HG02571 (cell line): ENCODE results near the gene CRHR1.

Experiments used
- ATAC-seq: cut with Tn5 transposase; IDR thresholded peaks from one replicate; pipeline ENCODE4 v1.9.1; 2021; ENCODE audit warnings: mild to moderate bottlenecking, moderate library complexity; ENCODE audit not compliant: unreplicated experiment

The CRHR1 gene

DNA sequence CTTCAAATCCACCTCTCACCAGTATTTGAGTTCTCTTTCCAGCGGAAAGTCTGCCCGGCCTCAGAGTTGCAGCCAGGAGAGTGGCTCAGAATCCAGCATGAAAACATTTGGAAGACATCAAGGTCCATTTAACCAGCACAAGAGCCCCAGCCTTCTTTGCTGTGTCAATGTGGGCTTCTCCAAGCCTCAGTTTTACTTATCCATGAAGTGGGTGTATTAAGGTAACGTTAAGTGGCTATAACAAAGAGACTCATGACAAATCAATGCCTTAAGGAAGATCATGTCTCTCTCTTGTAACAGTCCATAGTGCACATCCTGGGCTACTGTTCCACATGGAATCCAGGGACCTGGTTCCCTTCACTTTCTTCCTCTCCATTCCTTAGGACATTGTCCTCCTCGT lies 59.6 kb downstream of the CRHR1 start:
- ATAC-seq: no peak

DNA sequence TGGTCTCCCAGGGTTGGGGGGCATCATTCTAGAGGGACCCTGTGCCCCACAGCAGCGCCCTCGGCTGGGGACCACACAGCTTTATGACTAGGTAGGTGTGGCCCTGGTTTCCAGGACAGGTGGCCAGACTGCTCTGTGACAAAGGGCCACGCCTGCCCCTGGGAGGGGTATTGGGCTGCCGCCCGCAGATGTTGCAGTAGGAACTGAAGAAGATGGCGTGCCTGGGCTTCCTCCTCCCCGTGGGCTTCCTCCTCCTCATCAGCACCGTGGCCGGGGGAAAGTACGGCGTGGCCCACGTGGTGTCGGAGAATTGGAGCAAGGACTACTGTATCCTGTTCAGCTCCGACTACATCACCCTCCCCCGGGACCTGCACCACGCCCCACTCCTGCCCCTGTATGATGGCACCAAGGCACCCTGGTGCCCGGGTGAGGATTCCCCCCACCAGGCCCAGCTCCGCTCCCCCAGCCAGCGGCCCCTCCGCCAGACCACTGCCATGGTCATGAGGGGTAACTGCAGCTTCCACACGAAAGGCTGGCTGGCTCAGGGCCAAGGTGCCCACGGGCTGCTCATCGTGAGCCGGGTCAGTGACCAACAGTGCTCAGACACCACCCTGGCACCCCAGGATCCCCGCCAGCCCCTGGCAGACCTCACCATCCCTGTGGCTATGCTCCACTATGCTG lies 60.7 kb downstream of the CRHR1 start, which contains the start of gene SPPL2C:
TSS of gene SPPL2C (plus strand) at position 187 of the 681 bp plus-strand sequence. CDS start at position 213, 26 bp downstream.
- ATAC-seq: no peak

DNA sequence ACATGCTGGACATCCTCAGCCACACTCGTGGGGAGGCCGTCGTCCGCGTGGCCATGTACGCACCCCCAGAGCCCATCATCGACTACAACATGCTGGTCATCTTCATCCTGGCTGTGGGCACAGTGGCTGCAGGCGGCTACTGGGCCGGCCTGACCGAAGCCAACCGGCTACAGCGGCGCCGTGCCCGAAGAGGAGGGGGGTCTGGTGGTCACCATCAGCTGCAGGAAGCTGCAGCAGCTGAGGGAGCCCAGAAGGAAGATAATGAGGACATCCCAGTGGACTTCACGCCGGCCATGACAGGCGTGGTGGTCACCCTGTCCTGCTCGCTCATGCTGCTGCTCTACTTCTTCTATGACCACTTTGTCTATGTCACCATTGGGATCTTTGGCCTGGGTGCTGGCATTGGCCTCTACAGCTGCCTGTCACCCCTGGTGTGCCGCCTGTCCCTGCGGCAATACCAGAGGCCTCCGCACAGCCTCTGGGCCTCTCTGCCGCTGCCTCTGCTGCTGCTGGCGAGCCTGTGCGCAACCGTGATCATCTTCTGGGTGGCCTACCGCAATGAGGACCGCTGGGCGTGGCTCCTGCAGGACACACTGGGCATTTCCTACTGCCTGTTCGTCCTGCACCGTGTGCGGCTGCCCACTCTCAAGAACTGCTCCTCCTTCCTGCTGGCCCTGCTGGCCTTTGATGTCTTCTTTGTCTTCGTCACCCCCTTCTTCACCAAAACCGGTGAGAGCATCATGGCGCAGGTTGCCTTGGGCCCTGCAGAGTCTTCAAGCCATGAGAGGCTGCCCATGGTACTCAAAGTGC lies 61.5 kb downstream of the CRHR1 start:
- no peak for ATAC-seq

DNA sequence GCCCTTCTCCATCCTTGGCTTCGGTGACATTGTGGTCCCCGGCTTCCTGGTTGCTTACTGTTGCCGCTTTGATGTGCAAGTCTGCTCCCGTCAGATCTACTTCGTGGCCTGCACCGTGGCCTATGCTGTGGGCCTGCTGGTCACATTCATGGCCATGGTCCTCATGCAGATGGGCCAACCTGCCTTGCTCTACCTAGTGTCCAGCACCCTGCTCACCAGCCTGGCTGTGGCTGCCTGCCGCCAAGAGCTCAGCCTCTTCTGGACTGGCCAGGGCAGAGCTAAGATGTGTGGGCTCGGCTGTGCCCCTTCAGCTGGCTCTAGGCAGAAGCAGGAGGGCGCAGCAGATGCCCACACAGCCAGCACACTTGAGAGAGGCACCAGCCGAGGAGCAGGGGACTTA lies 62.1 kb downstream of the CRHR1 start:
- no peak for ATAC-seq

DNA sequence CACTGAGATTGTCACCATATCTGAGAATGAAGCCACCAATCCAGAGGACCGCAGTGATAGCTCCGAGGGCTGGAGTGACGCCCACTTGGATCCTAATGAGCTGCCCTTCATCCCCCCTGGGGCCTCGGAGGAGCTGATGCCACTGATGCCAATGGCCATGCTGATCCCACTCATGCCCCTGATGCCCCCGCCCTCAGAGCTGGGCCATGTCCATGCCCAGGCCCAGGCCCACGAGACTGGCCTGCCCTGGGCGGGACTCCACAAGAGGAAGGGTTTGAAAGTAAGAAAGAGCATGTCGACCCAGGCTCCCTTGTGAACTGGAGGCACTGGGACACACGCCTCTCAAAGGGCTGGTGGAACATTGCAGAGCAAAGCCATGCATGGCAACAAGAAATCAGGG lies 62.5 kb downstream of the CRHR1 start:
- ATAC-seq: no peak

DNA sequence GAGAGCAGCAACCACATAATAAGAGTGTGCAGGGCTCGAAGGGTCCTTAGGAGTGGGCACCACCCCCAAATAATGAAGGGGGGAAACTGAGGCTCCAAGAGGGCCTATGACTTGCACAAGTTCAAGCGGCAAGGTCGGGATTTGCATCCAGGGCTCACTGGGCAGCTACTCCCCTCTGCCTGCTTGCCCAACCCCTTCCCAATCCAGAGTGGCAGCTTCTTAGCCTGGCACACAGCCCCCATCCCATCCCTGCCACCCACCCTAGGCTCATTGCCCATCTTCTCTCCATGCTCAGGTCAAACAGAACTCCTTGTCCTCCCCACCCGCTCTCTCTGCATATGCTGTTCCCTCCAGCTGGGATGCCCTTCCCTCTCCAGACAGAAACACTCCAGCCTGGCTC lies 63.0 kb downstream of the CRHR1 start:
- no peak for ATAC-seq

DNA sequence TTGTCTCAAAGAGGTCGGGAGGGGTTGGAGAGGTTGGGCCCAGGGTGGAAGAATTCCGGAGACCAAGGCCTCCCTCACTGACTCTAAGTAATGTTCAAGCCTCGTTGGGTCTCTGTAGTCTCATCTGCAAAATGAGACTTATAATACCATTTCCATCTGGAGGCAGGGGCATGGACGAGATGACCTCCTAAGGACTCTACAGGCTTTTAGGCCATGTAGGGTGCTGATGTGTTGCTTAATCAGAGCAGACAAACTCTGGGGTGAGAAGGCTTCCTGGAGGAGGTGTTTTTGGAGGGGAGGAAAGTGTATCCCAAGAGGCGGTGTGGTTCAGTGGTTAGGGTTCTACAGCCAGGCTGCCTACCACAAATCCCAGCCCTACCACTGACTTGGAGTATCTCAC lies 63.6 kb downstream of the CRHR1 start:
- no peak for ATAC-seq

DNA sequence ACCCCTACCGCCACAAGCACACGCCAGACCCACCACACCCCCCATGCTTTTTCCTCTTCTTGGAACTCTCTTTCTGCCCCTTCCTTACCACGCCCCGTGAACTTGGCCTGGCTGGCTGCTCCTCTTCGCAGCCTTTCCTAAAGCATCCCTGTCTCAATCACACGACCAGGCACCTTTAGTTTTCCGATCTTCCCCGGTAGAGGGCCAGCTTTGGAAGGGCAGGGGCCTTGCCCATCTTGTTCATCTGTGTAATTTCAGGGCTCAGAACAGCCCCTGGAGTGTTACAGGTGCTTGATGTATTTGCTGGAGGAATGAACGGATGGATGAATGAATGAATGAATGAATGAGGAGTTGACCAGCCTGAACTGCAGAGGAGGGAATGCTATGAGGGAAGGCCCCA lies 64.3 kb downstream of the CRHR1 start:
- no peak for ATAC-seq

DNA sequence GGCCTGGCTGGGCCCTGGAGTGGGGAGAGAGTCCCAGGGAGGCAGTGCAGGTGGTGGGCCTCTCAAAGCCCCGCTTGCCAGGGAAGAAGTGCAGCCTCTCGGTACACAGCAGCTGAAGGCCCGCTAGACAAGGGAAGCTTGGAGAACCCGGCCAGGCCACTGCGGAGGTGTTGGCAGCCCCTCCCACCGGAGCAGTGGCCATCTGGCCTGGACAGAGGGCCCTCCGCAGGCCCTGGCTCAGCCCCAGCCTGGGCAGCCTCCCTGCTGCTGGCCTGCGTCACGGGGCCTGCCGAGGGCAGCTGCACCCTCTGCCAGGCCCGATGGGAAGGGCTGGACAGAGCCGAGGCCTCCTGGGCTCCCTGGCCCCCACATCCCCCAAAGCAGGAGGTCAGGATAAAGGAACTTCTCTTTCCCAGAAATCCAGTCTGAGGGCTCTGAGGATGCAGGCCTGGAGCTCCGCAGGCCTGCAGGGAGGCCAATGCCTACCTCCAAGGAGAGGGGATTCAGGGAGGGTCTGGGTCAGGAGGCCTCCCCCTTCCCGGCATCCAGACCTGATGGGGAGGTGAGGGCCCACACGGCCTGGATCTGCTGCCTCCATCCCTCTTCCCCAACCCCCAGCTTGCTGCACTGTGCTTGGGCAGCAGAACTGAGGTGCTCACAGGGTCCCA lies 64.9 kb downstream of the CRHR1 start:
- ATAC-seq: no peak

DNA sequence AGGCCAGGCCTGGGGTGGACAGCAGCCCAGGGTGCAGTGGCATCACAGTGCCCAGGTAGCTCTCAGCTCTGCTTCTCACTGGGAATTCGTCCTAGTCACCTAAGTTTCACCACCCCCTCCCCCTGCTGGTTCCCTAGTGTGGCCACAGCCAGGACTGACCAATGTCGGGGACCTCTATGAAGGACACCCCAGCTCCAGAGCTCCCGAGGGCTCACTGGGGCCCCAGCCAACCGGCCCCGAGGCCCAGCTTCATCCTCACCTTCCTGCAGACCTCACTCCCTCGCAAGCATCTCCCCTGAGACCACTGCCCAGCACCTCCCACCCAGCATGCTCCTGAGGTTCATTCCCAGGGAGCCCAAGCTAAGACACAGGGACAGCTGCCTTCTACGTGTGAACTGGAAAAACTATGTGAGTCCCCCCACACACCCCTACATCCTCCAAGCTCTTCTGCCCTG lies 65.4 kb downstream of the CRHR1 start:
- no peak for ATAC-seq

DNA sequence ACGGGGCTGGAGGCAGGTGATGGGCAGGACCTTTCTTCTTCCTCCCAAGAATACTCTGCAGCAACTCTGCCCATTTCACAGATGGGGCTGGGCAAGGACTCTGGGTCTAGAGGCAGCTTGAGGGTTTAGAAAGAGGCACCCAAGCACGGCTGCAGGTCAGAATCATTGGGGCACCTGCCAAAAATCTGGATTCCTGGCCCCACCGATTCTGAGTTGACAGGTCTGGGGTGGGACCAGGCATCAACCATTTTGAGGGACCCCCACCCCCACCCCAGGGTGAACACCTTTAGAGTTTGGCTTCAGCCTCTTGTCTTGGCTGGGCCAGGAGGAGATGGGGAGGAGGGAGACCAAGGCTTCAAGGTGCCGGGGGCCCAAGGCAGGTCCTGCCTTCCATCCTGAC lies 65.9 kb downstream of the CRHR1 start:
- no peak for ATAC-seq

DNA sequence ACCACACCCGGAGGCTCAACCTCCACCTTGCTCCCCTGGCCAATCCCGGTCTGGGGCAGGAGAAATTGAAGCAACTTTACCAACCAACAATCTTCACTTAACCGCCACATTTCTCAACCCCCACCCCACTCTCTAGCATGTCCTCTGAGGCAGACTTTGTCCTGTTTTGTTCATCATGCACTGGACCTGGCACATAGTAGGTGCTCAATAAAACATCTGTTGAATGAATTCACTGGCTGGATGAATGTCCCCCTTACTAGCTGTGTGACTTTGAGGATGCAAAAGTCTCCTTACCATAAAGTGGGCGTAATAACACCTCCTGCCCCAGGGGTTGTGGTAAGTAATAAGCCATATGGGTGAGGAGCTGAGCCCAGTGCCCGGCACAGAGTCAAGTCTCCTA lies 66.3 kb downstream of the CRHR1 start:
- no peak for ATAC-seq

DNA sequence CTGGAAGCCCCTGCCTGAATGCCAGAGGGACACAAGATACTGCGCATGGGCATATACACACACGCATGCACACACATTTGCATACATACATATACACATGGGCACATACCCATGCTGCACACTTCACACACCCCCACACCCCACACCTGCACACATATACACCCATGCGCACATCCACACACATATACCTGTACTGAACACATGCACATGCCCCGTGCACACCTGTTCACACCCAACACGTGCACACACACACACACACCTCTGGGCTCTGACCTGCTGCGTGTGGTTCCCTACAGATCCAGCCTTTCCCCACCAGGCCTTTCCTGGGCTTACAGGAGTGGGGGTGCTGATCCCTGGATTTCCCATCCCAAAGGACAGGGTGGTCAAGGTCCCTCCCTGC lies 66.9 kb downstream of the CRHR1 start:
- no peak for ATAC-seq

DNA sequence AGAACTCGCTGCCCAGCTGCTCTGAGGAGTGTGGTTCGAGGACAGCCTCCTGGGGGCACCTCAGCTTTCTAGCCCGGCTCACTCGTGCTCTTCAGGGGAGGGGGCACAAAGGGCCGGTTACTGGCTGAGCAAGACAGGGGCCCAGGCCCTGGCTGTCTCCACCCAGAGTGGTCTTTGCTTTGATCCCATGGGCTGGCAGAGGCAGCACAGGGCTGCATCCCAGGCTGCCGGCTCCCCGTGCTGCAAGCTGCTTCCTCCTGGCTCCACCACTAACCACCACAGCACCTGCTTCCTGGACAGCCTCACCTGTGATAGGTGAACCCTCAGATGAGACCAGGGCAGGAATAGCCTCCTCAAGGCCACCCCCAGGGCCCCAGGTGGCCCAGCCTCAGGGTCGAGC lies 67.3 kb downstream of the CRHR1 start:
- no peak for ATAC-seq

DNA sequence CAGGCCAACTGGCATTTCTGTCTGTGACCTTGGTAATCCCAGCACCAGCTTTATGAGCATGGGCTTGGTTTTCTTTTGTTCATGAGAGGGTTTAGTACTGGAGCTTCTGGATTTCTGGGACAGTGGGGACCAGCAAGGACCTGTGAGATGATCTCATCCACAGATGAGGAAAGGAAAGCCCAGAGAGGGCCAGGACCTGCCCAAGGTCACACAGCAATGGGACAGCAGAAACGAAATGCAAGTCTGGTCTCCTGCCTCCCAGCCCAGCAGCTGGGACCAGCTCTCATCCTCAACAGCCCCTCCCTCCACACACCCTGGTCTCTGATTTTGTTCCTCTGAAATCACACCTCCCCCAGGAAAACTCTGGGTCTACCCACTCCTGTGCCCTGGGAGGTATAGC lies 67.8 kb downstream of the CRHR1 start:
- no peak for ATAC-seq

DNA sequence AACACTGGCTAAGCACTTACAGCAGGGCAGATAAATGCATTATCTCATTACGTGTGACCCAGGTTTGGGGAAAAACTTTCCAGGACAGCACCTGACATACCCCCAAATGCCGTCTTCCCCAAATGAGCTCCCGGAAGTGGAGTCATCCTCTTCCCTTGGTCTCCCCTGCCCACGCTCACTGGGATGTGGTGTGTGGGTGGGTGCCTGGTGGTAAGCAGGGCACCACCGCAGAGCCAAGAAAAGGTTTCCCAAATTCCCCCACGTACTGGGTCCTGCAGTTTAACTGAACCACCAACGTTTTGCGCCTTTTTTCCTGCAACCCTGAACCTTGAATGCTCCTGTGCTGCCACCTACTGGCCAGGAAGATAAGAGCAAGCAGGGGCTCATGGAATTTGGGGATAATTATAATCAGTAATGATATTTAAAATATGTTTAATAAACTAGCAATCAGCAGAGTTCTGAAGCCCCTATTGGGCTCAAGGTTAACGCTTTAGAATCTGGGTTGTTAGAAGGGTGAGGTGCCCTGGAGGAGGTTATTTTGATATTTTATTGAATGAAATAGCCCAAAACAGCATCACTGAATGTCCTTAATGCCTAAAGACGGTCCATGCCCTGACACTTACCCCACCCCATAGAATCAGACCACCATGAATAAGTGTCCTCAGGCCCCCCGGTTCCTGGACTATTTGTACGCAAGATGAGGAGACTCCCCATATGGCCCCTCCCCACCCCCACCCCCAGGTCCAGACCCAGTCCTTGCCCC lies 68.6 kb downstream of the CRHR1 start:
- no peak for ATAC-seq

DNA sequence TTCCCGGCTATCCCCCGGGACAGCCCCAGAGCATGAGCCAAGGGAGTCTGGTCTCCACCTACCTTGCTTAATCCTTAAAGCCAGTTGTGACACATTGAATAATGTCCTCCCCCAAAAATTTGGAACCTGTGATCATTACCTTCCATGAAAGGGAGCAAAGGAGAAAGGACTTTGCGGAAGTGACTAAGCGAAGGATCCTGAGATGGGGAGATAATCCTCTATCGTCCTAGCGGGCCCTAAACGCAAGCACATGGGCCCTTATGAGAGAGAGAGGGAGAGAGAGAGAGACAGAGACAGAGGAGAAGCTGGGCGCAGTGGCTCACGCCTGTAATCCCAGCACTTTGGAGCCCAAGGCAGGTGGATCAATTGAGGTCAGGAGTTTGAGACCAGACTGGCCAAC lies 70.1 kb downstream of the CRHR1 start:
- no peak for ATAC-seq

DNA sequence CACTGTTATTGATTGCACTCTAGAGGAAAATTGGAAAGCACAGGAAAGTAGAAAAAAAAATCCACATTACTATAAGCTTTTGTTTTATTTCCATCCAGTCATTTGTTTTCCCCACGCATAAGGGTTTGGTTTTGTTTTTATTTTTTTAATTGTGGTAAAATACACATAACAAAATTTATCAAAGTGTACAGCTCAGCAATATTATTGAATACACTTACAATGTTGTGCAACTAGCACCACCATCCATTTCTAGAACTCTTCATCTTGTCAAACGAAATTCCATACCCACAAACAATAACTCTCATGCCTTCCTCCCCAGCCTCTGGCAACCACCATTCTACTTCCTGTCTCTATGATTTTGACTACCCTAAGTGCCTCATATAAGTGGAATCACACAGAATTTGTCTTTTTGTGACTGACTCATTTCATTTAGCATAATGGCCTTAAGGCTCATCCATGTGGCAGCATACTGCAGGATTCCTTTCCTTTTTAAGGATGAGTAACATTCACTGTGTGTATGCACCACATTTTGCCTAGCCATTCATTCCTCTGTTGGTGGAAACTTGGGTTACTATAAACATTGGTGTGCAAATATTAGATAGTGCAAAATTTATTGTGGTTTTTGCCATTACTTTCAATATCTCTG lies 71.7 kb downstream of the CRHR1 start:
- ATAC-seq: no peak

DNA sequence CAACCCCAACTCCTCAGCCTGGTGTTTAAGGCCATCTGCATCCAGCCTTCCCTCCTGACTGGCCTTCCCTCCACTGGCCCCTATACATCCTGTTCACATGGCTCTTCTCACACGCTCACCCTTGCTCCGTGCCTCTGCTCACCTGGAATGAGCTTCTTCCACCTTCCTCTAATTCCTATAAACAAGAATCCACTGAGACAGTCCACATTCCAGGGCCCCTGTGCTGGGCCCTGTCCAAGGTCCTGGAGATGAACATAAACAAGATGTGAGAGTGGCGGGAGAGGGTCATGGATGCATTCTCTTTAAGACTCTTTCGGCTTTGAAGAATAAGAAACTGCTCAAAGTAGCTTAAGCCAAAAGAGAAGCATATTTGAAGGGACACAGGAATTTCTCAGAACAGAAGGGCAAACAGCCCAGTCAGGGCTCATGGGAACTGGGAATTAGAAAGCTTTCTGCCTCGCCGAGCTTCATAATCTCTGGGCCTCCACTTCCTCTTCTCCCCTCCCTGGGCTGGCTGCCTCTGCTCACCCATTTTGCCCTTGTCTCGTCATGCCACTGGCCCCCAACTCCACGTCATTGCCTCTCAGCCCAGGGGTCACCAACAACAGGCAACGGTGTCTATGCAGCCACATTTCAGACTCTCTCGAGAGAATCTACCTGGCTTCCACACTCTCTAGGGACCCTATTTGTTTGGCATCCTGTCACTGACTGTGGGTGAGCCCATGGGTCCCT lies 74.0 kb downstream of the CRHR1 start:
- no peak for ATAC-seq

DNA sequence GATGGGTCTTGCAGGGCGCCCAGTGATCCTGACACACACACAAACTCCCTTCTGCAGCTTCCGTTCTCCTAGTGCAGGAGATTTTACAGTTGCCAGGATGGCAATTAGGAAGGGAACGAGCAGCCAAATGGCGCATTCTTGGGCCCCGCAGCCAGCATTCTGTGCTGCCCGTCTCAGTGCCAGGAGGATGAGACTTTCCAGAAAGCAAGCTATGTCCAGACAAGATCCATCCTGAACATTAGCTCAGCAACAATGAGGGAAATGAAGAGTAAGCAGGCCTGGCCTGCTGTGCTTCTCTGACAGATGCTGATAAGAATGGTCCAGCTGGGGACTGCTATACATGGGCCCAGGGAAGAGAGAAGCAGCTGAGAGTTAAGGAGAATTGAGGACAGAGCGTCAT lies 77.0 kb downstream of the CRHR1 start:
- ATAC-seq: no peak
